ENCODE data around the gene MYL11.

The MYL11 gene

DNA sequence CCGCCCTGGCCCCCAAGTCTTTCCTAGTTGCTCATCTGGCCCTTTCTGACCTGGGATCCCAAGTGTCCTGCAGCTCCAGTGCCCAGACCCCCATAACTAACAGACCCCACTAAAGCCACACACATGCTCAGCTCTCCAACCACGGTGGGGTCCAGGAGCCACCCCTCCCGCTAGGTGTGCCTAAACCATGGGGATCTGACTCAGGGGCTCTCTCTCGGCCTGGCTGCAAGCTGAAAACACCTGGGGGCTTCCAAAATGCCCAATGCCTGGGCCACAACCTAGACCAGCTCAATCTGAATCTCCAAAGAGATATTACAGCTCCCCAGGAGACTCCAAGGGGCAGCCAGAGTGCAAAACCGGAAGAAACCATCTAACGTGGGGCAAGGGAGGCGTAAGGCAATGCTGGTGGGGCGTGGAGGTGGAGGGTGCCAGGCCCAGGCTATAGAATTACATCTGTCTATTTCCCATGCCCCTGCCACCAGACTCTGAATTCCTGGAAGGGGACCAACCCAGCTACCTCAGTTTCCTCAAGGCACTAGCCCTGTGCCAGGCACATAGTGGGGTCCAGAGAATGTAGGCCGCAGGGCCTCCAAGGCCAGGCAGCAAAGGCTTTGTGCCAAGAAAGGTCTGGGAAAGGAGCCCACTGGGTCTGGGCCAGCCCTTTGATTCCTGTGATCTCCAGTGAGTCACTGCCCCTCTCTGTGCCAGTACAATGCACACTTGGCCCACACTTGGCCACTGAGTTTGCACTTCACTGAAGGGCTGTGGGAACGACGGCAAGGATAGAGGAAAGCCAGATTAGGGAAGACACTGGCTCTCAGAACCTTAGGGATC lies 22.8 kb upstream of the MYL11 start:
- no peak for DNase-seq (ENCODE audit: low spot score)
- TF ChIP-seq, protein P1, sequence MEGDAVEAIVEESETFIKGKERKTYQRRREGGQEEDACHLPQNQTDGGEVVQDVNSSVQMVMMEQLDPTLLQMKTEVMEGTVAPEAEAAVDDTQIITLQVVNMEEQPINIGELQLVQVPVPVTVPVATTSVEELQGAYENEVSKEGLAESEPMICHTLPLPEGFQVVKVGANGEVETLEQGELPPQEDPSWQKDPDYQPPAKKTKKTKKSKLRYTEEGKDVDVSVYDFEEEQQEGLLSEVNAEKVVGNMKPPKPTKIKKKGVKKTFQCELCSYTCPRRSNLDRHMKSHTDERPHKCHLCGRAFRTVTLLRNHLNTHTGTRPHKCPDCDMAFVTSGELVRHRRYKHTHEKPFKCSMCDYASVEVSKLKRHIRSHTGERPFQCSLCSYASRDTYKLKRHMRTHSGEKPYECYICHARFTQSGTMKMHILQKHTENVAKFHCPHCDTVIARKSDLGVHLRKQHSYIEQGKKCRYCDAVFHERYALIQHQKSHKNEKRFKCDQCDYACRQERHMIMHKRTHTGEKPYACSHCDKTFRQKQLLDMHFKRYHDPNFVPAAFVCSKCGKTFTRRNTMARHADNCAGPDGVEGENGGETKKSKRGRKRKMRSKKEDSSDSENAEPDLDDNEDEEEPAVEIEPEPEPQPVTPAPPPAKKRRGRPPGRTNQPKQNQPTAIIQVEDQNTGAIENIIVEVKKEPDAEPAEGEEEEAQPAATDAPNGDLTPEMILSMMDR (IDR thresholded peaks at IDR 0.05; ENCODE audit: borderline replicate concordance, control extremely low read depth, extremely low read depth, insufficient read depth, missing control alignments), result no peak
- in situ Hi-C loops (cut with MboI; ENCODE audit: low sequenced_read_pairs, unreplicated experiment), result no loop called here

DNA sequence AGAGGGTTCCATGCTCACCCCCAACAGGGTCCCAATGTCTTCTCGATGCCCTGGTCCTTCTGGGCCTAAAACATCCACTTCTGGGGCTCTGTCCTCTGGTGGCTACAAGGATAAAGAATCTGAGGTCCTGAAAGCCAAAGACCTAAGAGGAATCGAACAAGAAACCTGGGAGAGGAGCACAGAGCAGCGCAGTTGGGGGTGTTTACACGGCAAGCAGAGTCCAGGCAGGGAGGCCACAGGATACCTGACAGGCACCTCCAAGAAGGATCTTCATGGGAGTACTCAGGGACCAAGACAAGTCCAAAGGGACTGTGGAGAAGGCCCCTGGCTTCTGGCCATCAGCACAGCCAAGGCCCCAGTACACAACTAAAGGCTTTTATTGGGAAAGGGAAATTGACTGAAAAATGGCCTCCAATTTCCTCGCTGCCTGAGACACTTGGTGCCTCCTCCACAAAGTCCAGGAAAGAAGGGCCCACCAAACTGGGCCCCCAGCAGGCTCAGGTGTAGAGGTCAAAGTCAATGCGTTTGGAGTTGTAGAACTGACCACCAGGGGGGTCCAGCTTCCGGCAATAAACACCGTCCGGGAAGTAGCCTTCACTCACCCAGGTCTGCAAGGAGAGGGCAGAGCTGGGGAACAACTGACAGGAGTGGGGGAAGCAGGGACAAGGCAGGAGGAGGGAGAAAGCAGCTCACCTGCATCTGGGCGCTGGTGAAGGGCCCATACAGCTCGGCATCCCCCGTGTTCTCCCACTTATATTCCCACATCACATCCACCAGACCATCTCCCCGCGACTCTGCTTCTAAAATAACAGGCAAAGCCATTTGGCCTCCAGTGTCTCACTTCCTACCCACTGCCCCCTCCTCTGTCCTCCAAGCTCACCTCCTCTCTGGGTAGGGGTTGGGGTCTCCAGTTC lies 21.9 kb upstream of the MYL11 start:
- DNase-seq (ENCODE audit: low spot score), result no peak
- in situ Hi-C loops (cut with MboI; ENCODE audit: low sequenced_read_pairs, unreplicated experiment), result no loop called here
- TF ChIP-seq, protein P1 (IDR thresholded peaks at IDR 0.05; ENCODE audit: borderline replicate concordance, control extremely low read depth, extremely low read depth, insufficient read depth, missing control alignments), result no peak

DNA sequence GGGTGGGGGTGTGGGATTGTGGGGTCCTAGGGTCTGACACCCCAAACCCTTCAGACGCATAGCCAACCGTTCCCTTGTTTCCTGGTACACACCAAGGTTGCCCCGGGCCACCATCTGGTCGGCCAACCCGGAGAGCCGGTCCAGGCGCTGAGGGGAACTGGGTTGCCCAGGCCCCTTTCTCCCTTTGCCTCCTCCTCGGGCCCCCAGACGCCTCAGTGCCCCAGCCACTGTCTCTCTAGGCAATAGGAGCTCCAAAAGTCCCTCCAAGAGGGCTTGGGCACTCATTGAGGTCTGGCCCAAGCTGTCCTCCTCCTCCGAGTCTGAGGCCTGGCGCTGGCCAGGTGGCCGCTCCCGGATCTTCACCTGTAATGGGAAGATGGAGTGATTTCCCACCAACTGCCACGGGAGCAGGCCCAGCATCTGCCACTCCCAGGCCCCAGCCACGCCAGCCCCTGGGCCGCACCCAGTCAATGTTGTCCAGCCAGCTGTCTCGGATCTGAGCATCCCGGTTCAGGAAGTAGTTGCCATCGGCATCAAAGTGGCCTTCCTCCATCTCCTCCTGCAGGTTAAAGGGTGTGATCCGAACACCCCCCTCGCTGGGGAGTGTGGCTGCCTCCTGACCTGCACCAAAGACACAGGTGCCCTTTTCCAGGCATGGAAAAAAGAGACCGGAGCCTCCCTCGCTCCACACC lies 21.0 kb upstream of the MYL11 start:
- DNase-seq (ENCODE audit: low spot score), result no peak
- TF ChIP-seq, protein P1 (IDR thresholded peaks at IDR 0.05; ENCODE audit: borderline replicate concordance, control extremely low read depth, extremely low read depth, insufficient read depth, missing control alignments), result no peak
- in situ Hi-C loops (cut with MboI; ENCODE audit: low sequenced_read_pairs, unreplicated experiment), result no loop called here

DNA sequence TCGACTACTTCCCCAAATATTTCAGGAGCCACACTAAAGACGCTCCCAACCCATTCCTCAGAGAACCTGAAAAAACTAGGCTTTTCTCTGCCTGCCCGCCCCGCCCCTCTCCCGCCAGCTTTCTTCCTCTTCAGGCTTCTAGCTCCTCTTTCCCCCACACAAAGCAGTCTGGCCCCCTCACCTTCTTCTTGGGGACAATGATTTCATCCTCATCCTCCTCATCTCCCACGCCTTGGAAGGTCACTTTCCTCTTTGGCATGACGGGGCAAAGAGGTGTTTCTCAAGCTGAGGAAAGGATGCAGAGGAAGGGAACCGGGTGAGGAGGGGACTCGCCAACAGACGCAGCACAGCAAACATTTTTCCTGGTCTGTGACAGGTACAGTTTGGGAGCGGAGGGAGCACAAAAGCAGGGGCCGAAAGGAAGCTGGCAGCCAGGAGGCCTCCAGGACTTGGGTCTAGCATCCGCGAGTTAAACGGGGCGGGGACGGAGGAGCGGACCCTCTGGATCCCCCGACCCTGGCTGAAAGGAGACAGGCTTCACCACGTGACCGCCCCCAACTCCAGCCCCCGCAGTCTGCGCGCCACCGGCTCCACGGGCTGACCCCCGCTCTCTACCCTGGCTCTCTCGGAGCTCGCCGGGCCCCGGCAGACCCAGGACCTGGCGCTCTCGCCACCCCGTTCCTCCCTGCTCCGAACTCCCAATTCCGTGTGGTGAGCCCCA lies 20.0 kb upstream of the MYL11 start:
- no peak for DNase-seq (ENCODE audit: low spot score)
- TF ChIP-seq, protein P1 (IDR thresholded peaks at IDR 0.05; ENCODE audit: borderline replicate concordance, control extremely low read depth, extremely low read depth, insufficient read depth, missing control alignments), result no peak
- in situ Hi-C loops (cut with MboI; ENCODE audit: low sequenced_read_pairs, unreplicated experiment), result no loop called here

DNA sequence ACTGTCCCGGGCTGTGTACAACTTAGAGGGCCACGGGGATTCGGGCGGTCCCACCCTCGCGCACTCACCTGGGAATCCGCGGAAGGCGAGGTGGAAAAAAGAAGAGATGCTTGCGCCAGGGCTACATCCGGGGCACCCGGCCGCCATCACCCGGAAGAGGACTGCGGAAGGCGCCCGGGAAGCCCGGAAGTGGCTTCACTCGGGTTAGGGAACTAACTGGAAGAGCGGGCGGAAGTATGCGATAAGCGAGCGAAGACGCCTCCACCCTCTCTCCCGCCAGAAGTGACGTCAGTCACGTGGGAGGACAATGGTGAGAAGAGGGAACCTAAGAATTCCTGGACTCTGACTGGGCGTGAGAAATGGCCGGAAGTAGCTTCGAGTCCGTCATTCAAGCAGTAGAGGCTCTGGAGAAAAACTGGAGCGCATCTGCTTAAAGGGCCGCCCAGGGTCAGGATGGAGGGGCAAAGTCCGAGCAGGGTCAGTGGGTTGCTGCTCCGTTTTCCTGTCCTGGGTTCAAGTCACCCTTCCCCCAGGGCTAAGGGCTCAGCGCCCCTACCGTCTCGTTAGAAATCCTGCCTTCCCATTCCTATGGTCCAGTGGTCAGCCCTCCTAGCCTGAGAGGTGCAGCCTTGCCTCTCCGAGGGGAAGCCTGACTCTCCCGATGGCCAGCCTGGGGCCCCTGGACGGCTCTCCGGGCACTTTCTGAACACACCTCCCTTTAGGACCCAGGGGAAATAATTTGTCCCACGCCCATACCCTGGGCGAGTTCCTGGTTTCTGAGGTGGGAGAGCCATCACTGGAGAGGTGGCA lies 19.3 kb upstream of the MYL11 start, which contains the start of gene CD2BP2:
TSS of gene CD2BP2 (minus strand) at position 165 of the 810 bp plus-strand sequence. CDS start 627 bp downstream, outside the sequence.
- TF ChIP-seq, protein P1 (IDR thresholded peaks at IDR 0.05; ENCODE audit: borderline replicate concordance, control extremely low read depth, extremely low read depth, insufficient read depth, missing control alignments), result no peak
- peak; percentile 94 for DNase-seq (ENCODE audit: low spot score)
- in situ Hi-C loops (cut with MboI; ENCODE audit: low sequenced_read_pairs, unreplicated experiment), result no loop called here

All from GM13976 (cell line).